PC-9 (cell line): ENCODE data around the gene NR2C2. TPM values are rescaled to one million over a fixed set of nuclear protein-coding genes. Genes with fewer than 3 reads are reported as not detected.

ENCODE experiments used
- BruUV-seq: library from RNA; stranded (reverse); fragments of 400-500 nt; replicated peaks from 2 replicates; lab custom pipeline; 2021; lab: Mats Ljungman, UMichigan
- CTCF ChIA-PET: fragments of 300-600 bp; sonication (Branson Sonifier 250); formaldehyde crosslinking; loops from one replicate; lab custom pipeline; 2022; ENCODE audit warnings: antibody characterized with exemption; lab: Charles Lee
- POLR2A ChIA-PET: fragments of 300-600 bp; sonication (Branson Sonifier 250); formaldehyde crosslinking; loops from one replicate; lab custom pipeline; 2022; ENCODE audit warnings: antibody characterized with exemption; ENCODE audit not compliant: unreplicated experiment; lab: Charles Lee
- DNase-seq, 2 experiments: peaks; one replicate each; pipeline versions ENCODE4 v3.0.0 to v3.0.0-alpha.2; 2015 to 2022; ENCODE audit warnings: mixed read lengths in 1 of 2
- H2AFZ ChIP-seq: fragments of 200-600 bp; sonication (generic); 2 replicates; pipeline ENCODE4 v1.8.1; 2017; ENCODE audit warnings: antibody characterized with exemption
- H3F3A ChIP-seq: fragments of 200-600 bp; sonication (generic); 2 replicates; pipeline ENCODE4 v1.8.1; 2017; ENCODE audit warnings: antibody characterized with exemption, mild to moderate bottlenecking, low read depth; ENCODE audit not compliant: insufficient read depth
- H3K27ac ChIP-seq: fragments of 200-600 bp; sonication (generic); 2 replicates; pipeline ENCODE4 v1.6.1; 2016; ENCODE audit warnings: mixed run types
- H3K27me3 ChIP-seq: fragments of 200-600 bp; sonication (generic); 2 replicates; pipeline ENCODE4 v1.6.1; 2016; ENCODE audit warnings: low read depth, mixed run types; ENCODE audit not compliant: insufficient read depth
- H3K36me3 ChIP-seq: fragments of 200-600 bp; sonication (generic); 2 replicates; pipeline ENCODE4 v1.6.1; 2016; ENCODE audit warnings: low read depth, mixed run types
- H3K4me1 ChIP-seq: fragments of 200-600 bp; sonication (generic); replicated peaks from 2 replicates; pipeline ENCODE4 v1.6.1; 2016; ENCODE audit warnings: mixed run types; ENCODE audit not compliant: insufficient read depth
- H3K4me2 ChIP-seq: fragments of 200-600 bp; sonication (generic); 2 replicates; pipeline ENCODE4 v1.6.1; 2017; ENCODE audit warnings: mixed run types
- H3K4me3 ChIP-seq: fragments of 200-600 bp; sonication (generic); 2 replicates; pipeline ENCODE4 v1.6.1; 2016; ENCODE audit warnings: mixed run types
- H3K79me2 ChIP-seq: fragments of 200-600 bp; sonication (generic); 2 replicates; pipeline ENCODE4 v1.6.1; 2017; ENCODE audit warnings: low read depth, mixed run types
- H3K9me2 ChIP-seq: fragments of 200-600 bp; sonication (generic); 2 replicates; pipeline ENCODE4 v1.8.1; 2017; ENCODE audit warnings: mild to moderate bottlenecking; ENCODE audit not compliant: insufficient read depth
- H3K9me3 ChIP-seq: fragments of 200-600 bp; sonication (generic); 2 replicates; pipeline ENCODE4 v1.8.1; 2016; ENCODE audit warnings: low read depth; ENCODE audit not compliant: insufficient read depth
- H4K20me1 ChIP-seq: fragments of 200-600 bp; sonication (generic); 2 replicates; pipeline ENCODE4 v1.8.1; 2017; ENCODE audit not compliant: insufficient read depth
- EZH2 ChIP-seq: fragments of 200-600 bp; sonication (generic); IDR thresholded peaks from 2 replicates; pipeline ENCODE4 v1.8.0; 2017; ENCODE audit warnings: antibody characterized with exemption, low read depth
- intact Hi-C: fragments of 100-400 bp; cut with micrococcal nuclease; formaldehyde crosslinking; loops from one replicate; pipeline ENCODE4 v1.10.0; 2022; ENCODE audit not compliant: unreplicated experiment
- total RNA-seq: library from RNA; stranded (reverse); gene quantifications from 2 replicates; pipeline ENCODE4 v1.2.3, GENCODE V29; 2021
- TF ChIP-seq, protein P1 (sequence below): fragments of 200-600 bp; sonication (generic); conservative IDR thresholded peaks from 2 replicates; pipeline ENCODE4 v1.6.1; 2017; ENCODE audit warnings: mixed run types, antibody characterized with exemption, mild to moderate bottlenecking, moderate library complexity

The NR2C2 gene
- total RNA-seq, 1 experiment from 2014 or later: 44.1 TPM

- Histone ChIP-seq H3F3A (no peaks in the 10 kb centered on the region), H4K20me1 (peaks cover 8% of the 10 kb centered on the region), H3K36me3 (peaks cover 13% of the 10 kb centered on the region; the same call in 1 of the 2 replicates), H3K4me1 (no peaks in the 10 kb centered on the region), H3K79me2 (peaks cover 10% of the 10 kb centered on the region), H3K4me2 (no peak overlapping the region), H3K9me3 (no peaks in the 10 kb centered on the region), H3K4me3 (no peak overlapping the region), H3K27ac (no peak overlapping the region), H3K9me2 (no peaks in the 10 kb centered on the region), H2AFZ (no peak overlapping the region), H3K27me3 (no peaks in the 10 kb centered on the region)
- no TSS peak for BruUV-seq
- POLR2A ChIA-PET: no interaction called here
- intact Hi-C loops: no loop called here
- DNase-seq: no peak
- TF ChIP-seq, protein P1, sequence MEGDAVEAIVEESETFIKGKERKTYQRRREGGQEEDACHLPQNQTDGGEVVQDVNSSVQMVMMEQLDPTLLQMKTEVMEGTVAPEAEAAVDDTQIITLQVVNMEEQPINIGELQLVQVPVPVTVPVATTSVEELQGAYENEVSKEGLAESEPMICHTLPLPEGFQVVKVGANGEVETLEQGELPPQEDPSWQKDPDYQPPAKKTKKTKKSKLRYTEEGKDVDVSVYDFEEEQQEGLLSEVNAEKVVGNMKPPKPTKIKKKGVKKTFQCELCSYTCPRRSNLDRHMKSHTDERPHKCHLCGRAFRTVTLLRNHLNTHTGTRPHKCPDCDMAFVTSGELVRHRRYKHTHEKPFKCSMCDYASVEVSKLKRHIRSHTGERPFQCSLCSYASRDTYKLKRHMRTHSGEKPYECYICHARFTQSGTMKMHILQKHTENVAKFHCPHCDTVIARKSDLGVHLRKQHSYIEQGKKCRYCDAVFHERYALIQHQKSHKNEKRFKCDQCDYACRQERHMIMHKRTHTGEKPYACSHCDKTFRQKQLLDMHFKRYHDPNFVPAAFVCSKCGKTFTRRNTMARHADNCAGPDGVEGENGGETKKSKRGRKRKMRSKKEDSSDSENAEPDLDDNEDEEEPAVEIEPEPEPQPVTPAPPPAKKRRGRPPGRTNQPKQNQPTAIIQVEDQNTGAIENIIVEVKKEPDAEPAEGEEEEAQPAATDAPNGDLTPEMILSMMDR: no peak
- TF ChIP-seq EZH2: no peak
- CTCF ChIA-PET: no interaction called here
Observed at GRCh38 chr3:14967285-14967684, 19.9 kb downstream of the NR2C2 start.

- Histone ChIP-seq H3K27ac (no peak overlapping the region), H3K4me2 (no peak overlapping the region), H3K79me2 (peaks cover 10% of the 10 kb centered on the region; the same call in 1 of the 2 replicates), H3K27me3 (no peaks in the 10 kb centered on the region), H4K20me1 (peaks cover 4% of the 10 kb centered on the region), H3F3A (no peaks in the 10 kb centered on the region), H2AFZ (no peak overlapping the region), H3K4me3 (no peak overlapping the region), H3K9me3 (0 out of 2 replicates have a peak, but pooled peaks cover 5% of the 10 kb centered on the region), H3K36me3 (peaks cover 22% of the 10 kb centered on the region), H3K4me1 (no peaks in the 10 kb centered on the region), H3K9me2 (no peaks in the 10 kb centered on the region)
- POLR2A ChIA-PET: no interaction called here
- DNase-seq: no peak
- intact Hi-C loops: no loop called here
- CTCF ChIA-PET: no interaction called here
- TF ChIP-seq EZH2: no peak
- TF ChIP-seq, protein P1: no peak
- BruUV-seq: no TSS peak
Observed at GRCh38 chr3:14969671-14970070, 22.3 kb downstream of the NR2C2 start.

DNA sequence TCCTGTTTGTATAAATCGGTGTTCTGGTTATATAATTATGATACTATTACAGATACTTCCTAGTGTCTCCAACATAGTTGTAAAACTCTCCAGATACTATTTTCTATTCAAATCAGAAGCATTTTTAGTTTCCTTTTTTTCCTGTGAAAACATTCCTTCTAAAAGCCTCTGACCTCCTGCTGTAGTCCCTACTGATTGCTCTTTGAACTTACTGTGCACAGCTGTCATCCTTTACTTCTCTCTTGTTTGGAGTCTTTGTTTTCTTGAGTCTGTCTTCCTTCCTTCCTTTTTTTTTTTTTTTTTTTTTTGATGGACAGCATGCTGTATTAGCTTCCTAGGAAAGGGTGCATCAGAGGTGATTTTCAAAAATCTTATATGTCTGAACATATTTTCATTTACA is 28.9 kb downstream of the NR2C2 start:
- ChIA-PET POLR2A (no interaction called here), CTCF (no interaction called here)
- H3K79me2 ChIP-seq: peaks cover 16% of the 10 kb centered on the region
- intact Hi-C loops: no loop called here
- H3K36me3 ChIP-seq: peaks cover 10% of the 10 kb centered on the region; the same call in 1 of the 2 replicates
- H3K27ac ChIP-seq: no peak overlapping the region
- no peaks in the 10 kb centered on the region for H3F3A ChIP-seq
- H3K27me3 ChIP-seq: no peaks in the 10 kb centered on the region
- TF ChIP-seq, protein P1: no peak
- no peak for TF ChIP-seq EZH2
- no peaks in the 10 kb centered on the region for H3K4me1 ChIP-seq
- 0 out of 2 replicates have a peak, but pooled peaks cover 5% of the 10 kb centered on the region for H3K9me3 ChIP-seq
- DNase-seq: no peak
- H2AFZ ChIP-seq: no peak overlapping the region
- no peaks in the 10 kb centered on the region for H3K9me2 ChIP-seq
- no peak overlapping the region for H3K4me2 ChIP-seq
- no peak overlapping the region for H3K4me3 ChIP-seq
- H4K20me1 ChIP-seq: 0 out of 2 replicates have a peak, but pooled peaks cover 13% of the 10 kb centered on the region
- BruUV-seq: no TSS peak
